Endothelial cell of umbilical vein (primary cell): ENCODE results near the gene NAV2. TPM values are rescaled to one million over a fixed set of nuclear protein-coding genes. Genes with fewer than 3 reads are reported as not detected.

ENCODE experiments used
- BruUV-seq: library from RNA; stranded (reverse); fragments of 400-500 nt; replicated peaks from 2 replicates; lab custom pipeline; 2021; lab: Mats Ljungman, UMichigan
- CTCF ChIA-PET: fragments of 300-600, 350-600 bp; sonication (Branson Sonifier 250); formaldehyde crosslinking; loops from one replicate; lab custom pipeline; 2021; ENCODE audit warnings: antibody characterized with exemption, inconsistent platforms; lab: Charles Lee
- POLR2A ChIA-PET: fragments of 300-600, 350-600 bp; sonication (Branson Sonifier 250); formaldehyde crosslinking; loops from one replicate; lab custom pipeline; 2021; ENCODE audit warnings: antibody characterized with exemption, inconsistent platforms; lab: Charles Lee
- DNase-seq: peaks from one replicate; pipeline ENCODE4 v3.0.0-alpha.2; 2011; ENCODE audit warnings: low read depth, low spot score
- FAIRE-seq: peaks from 2 replicates; lab custom pipeline; 2011; peaks lifted over from hg19 to GRCh38; lab: Jason Lieb, UNC
- H2AFZ ChIP-seq: 2 replicates; pipeline ENCODE4 v1.6.0; 2012; ENCODE audit warnings: low read depth, low read length, control low read depth, inconsistent platforms
- H3K27ac ChIP-seq: 2 replicates; pipeline ENCODE4 v1.5.1; 2011; ENCODE audit warnings: low read depth, mild to moderate bottlenecking, control low read depth, low read length, moderate library complexity; ENCODE audit not compliant: insufficient read depth
- H3K27me3 ChIP-seq, 2 experiments: 2 replicates each; pipeline versions ENCODE4 v1.6.0 to v1.6.1; 2011; ENCODE audit warnings: low read length in 2 of 2, mixed read lengths in 1 of 2; ENCODE audit not compliant: control insufficient read depth in 2 of 2, insufficient read depth in 2 of 2
- H3K36me3 ChIP-seq, 2 experiments: 2 replicates in 1 of 2; 3 replicates in 1 of 2; pipeline ENCODE4 v1.5.1; 2011; ENCODE audit warnings: low read length in 2 of 2, mild to moderate bottlenecking in 1 of 2, moderate library complexity in 1 of 2; ENCODE audit not compliant: control insufficient read depth in 2 of 2, insufficient read depth in 2 of 2; ENCODE audit errors: extremely low read depth in 1 of 2
- H3K4me1 ChIP-seq: 3 replicates; pipeline ENCODE4 v1.5.1; 2011; ENCODE audit warnings: mild to moderate bottlenecking, low read length; ENCODE audit not compliant: control insufficient read depth, insufficient read depth; ENCODE audit errors: extremely low read depth
- H3K4me2 ChIP-seq: 2 replicates; pipeline ENCODE4 v1.6.1; 2011; ENCODE audit warnings: low read length, control low read depth, mixed read lengths; ENCODE audit not compliant: insufficient read depth
- H3K4me3 ChIP-seq, 3 experiments: fragments of 200-600 bp in 1 of 3; sonication (generic), shearing (Covaris generic) in 1 of 3; replicated peaks in 1 of 3; 2 replicates each; pipeline ENCODE4 v1.5.1; 2011 to 2016; ENCODE audit warnings: control low read depth in 3 of 3, low read length in 3 of 3, mild to moderate bottlenecking in 2 of 3, inconsistent platforms in 1 of 3, low read depth in 1 of 3, moderate library complexity in 1 of 3; ENCODE audit not compliant: insufficient read depth in 1 of 3
- H3K79me2 ChIP-seq: 2 replicates; pipeline ENCODE4 v1.6.0; 2012; ENCODE audit warnings: low read length, inconsistent platforms; ENCODE audit not compliant: control insufficient read depth, insufficient read depth
- H3K9ac ChIP-seq: replicated peaks from 2 replicates; pipeline ENCODE3; 2011; ENCODE audit warnings: low read length, control low read depth; ENCODE audit not compliant: insufficient read depth; ENCODE audit errors: extremely low read depth
- H3K9me1 ChIP-seq: replicated peaks from 3 replicates; pipeline ENCODE4 v1.6.0; 2011; ENCODE audit warnings: mild to moderate bottlenecking, low read length; ENCODE audit not compliant: control insufficient read depth, insufficient read depth; ENCODE audit errors: extremely low read depth
- H3K9me3 ChIP-seq: replicated peaks from 2 replicates; pipeline ENCODE4 v1.5.1; 2012; ENCODE audit warnings: low read length, inconsistent platforms; ENCODE audit not compliant: control insufficient read depth, insufficient read depth
- H4K20me1 ChIP-seq: replicated peaks from 2 replicates; pipeline ENCODE3; 2011; ENCODE audit warnings: mild to moderate bottlenecking, low read length; ENCODE audit not compliant: control insufficient read depth, insufficient read depth; ENCODE audit errors: extremely low read depth
- CTCF ChIP-seq, 2 donors: IDR thresholded peaks; 1 replicate in 1 of 2; 2 replicates in 1 of 2; pipeline ENCODE4 v1.5.1; 2011; ENCODE audit warnings: low read length in 2 of 2, mild to moderate bottlenecking in 2 of 2, moderate library complexity in 2 of 2, control low read depth in 1 of 2, inconsistent platforms in 1 of 2, low read depth in 1 of 2; ENCODE audit not compliant: insufficient read depth in 1 of 2; ENCODE audit errors: extremely low read depth in 1 of 2
- EZH2 ChIP-seq: IDR thresholded peaks from 2 replicates; pipeline ENCODE4 v1.6.1; 2012; ENCODE audit warnings: borderline replicate concordance, low read depth, mild to moderate bottlenecking, moderate library complexity, low read length, inconsistent platforms; ENCODE audit not compliant: severe bottlenecking
- FOS ChIP-seq: IDR thresholded peaks from 2 replicates; pipeline ENCODE4 v1.6.1; 2011; ENCODE audit warnings: mild to moderate bottlenecking, low read length, moderate library complexity, borderline replicate concordance; ENCODE audit not compliant: insufficient read depth
- GATA2 ChIP-seq: IDR thresholded peaks from 2 replicates; pipeline ENCODE4 v1.7.0; 2011; ENCODE audit warnings: low read depth, mild to moderate bottlenecking, moderate library complexity, mixed read lengths, low read length; ENCODE audit not compliant: insufficient read length, insufficient read depth
- JUN ChIP-seq: IDR thresholded peaks from 2 replicates; pipeline ENCODE4 v1.6.1; 2011; ENCODE audit warnings: borderline replicate concordance, low read depth; ENCODE audit not compliant: insufficient read length, insufficient read depth
- MAX ChIP-seq: IDR thresholded peaks from 2 replicates; pipeline ENCODE4 v1.6.1; 2011; ENCODE audit not compliant: insufficient read depth, insufficient read length
- MYC ChIP-seq: IDR thresholded peaks from one replicate; pipeline ENCODE4 v1.6.1; 2011; ENCODE audit warnings: mild to moderate bottlenecking, low read depth, low read length
- POLR2A ChIP-seq: IDR thresholded peaks from 2 replicates; pipeline ENCODE4 v1.6.1; 2012; ENCODE audit warnings: low read depth, mild to moderate bottlenecking, control low read depth, low read length
- POLR2AphosphoS5 ChIP-seq: IDR thresholded peaks from 2 replicates; pipeline ENCODE4 v1.6.1; 2012; ENCODE audit warnings: low read depth, mild to moderate bottlenecking, control low read depth, low read length, moderate library complexity; ENCODE audit not compliant: insufficient read depth
- dilution Hi-C: fragments of 300-500 bp; cut with MboI; formaldehyde crosslinking; loops from one replicate; pipeline ENCODE4 v1.15.0; 2019; ENCODE audit warnings: low sequenced_read_pairs; ENCODE audit not compliant: extremely low pct_ligation_motif_present
- intact Hi-C: fragments of 100-400 bp; cut with micrococcal nuclease; formaldehyde crosslinking; loops from one replicate; pipeline ENCODE4 v1.10.0; 2022
- polyA plus RNA-seq, 4 experiments: library from polyadenylated mRNA; depleted of rRNA in 3 of 4; stranded (reverse) in 3 of 4; unstranded in 1 of 4; fragments of >200 nt; gene quantifications; 2 replicates each; pipeline versions ENCODE4 v1.2.1 to v1.2.3, GENCODE V29; 2011 to 2012; ENCODE audit warnings: missing spikeins in 1 of 4
- total RNA-seq: library from RNA; stranded (reverse); gene quantifications from 2 replicates; pipeline ENCODE4 v1.2.3, GENCODE V29; 2021

NAV2 gene
- total and polyA plus RNA-seq, 2 donors (not counting 3 experiments of a cell fraction or from before 2014, with no cell fraction given): 10.9 to 68.0 TPM

- DNase-seq: no peak
- Histone ChIP-seq H3K27me3 (no peaks in the 10 kb centered on the region), H3K9ac (no peak overlapping the region), H3K9me1 (no peaks in the 10 kb centered on the region), H3K4me2 (no peak overlapping the region), H3K79me2 (no peaks in the 10 kb centered on the region), H3K4me1 (no peaks in the 10 kb centered on the region), H3K27ac (no peak overlapping the region), H2AFZ (no peak overlapping the region), H4K20me1 (no peaks in the 10 kb centered on the region), H3K4me3 (no peak overlapping the region), H3K9me3 (no peaks in the 10 kb centered on the region), H3K36me3 (peaks cover 5 to 7% of the 10 kb centered on the region in 2 experiments)
- CTCF ChIA-PET: interaction anchor here (2.1 kb wide), 1 partner anchor 37 kb away, joined by 4 read pairs; no protein-coding TSS in a partner anchor
- intact Hi-C loops: no loop called here
- no peak for FAIRE-seq
- TF ChIP-seq GATA2 (no peak), POLR2AphosphoS5 (no peak), EZH2 (no peak), MYC (no peak), JUN (no peak), FOS (no peak), MAX (no peak), POLR2A (no peak), CTCF (IDR thresholded peaks at IDR 0.05; ENCODE audit: extremely low read depth in 1 of 2, insufficient read depth in 1 of 2, low read depth in 1 of 2, low read length in 2 of 2) (no peak)
- dilution Hi-C loops: no loop called here
- POLR2A ChIA-PET: interaction anchor here (0.6 kb wide), 1 partner anchor 13 kb away, joined by 3 read pairs; no protein-coding TSS in a partner anchor
- no TSS peak for BruUV-seq
These were observed 363.0 kb downstream of the NAV2 start for GRCh38 chr11:20075627-20076026.
